Fibroblast of the aortic adventitia (primary cell): ENCODE measurements around the gene OR52E6. TPM values are rescaled to one million over a fixed set of nuclear protein-coding genes. Genes with fewer than 3 reads are reported as not detected.

Experiments used
- DNase-seq: peaks from one replicate; pipeline ENCODE4 v3.0.0-alpha.2; 2010; ENCODE audit warnings: low read depth
- H3K4me3 ChIP-seq: 2 replicates; pipeline ENCODE4 v1.5.1; 2011; ENCODE audit warnings: low read depth, mild to moderate bottlenecking, control low read depth, low read length, moderate library complexity
- CTCF ChIP-seq: IDR thresholded peaks from 2 replicates; pipeline ENCODE4 v1.5.1; 2011; ENCODE audit warnings: mild to moderate bottlenecking, low read length, control low read depth, inconsistent platforms; ENCODE audit not compliant: insufficient read depth
- total RNA-seq: library from RNA; depleted of rRNA; stranded (reverse); fragments of >200 nt; gene quantifications from 2 replicates; pipeline ENCODE4 v1.2.3, GENCODE V29; 2012; ENCODE audit warnings: low replicate concordance

Gene OR52E6
- total RNA-seq, 1 donor, result not detected

DNA sequence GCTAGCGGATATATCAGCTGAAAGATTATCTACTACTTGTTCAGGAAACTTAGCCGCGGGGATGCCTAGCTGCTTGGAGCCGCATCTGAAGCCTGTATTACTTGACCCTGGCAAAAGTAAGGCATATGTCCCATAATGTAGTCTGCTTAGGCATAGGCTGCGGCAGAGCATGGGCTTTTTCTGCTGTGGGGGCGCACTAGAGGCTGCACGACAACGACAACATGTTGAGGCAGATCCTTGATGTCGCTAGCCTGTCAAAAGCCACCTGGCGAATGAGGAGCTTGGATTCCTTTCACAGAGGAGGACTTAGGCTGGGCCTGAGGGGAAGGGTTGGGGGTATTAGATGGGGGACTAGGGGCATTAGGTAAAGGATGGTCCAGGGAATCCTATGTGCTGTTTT lies 34.1 kb downstream of the OR52E6 start:
- H3K4me3 ChIP-seq, result no peak overlapping the region
- DNase-seq, result no peak
- no peak for TF ChIP-seq CTCF

DNA sequence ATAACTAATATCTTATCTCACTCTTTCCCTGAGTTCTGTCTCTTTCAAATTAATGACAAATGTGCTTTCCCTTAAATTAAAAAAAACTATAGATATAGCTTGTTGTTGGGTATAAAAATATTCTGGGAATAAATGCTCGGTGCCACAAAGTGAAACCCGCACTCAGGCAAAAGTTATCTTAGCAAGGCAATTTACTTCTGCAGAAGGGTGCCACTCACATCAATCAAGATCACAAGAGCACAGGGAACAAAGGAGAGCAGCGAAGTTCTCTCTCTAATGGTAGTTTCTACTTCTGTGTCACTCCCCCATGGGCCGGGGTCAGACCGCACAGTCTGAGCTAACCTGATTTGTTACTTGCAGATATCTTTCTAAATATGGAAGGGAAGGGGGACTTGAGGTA lies 37.7 kb downstream of the OR52E6 start:
- no peak overlapping the region for H3K4me3 ChIP-seq
- no peak for DNase-seq
- TF ChIP-seq CTCF, result no peak

- no peak overlapping the region for H3K4me3 ChIP-seq
- no peak for TF ChIP-seq CTCF
- DNase-seq, result no peak
These were observed 45.2 kb downstream of the OR52E6 start for GRCh38 chr11:5796541-5796940.

GRCh38 chr11:5791165-5791564 lies 50.5 kb downstream of the OR52E6 start, which contains the start of gene OR52N1:
OR52N1 (minus strand) TSS chr11:5791265; CDS start chr11:5788816, 2,449 bp downstream.
- no peak for TF ChIP-seq CTCF
- no peak for DNase-seq
- no peak within 1 kb of the TSS for H3K4me3 ChIP-seq

Other genes starting within 250 kb of the OR52E6 start
- 4.7 and 5.3 TPM in 2 replicates for gene TRIM6, start 245.3 kb downstream of the OR52E6 start, total RNA-seq
- gene TRIM34, start 216.9 kb downstream of the OR52E6 start, total RNA-seq, result 15.5 and 41.0 TPM in 2 replicates
- gene TRIM5, start 156.8 kb downstream of the OR52E6 start, total RNA-seq, result 32.5 and 38.5 TPM in 2 replicates
- 73.8 and 93.1 TPM in 2 replicates for gene TRIM22, start 152.1 kb downstream of the OR52E6 start, total RNA-seq
- gene OR56B1, start 105.4 kb downstream of the OR52E6 start, total RNA-seq, result not detected in 2 replicates
- gene OR52N4, start 87.7 kb downstream of the OR52E6 start, total RNA-seq, result not detected in 2 replicates
- under 0.01 TPM in 1 of 2 replicates, not detected in the other for gene OR52N5, start 58.5 kb downstream of the OR52E6 start, total RNA-seq
- not detected in 2 replicates for gene OR52N1, start 50.6 kb downstream of the OR52E6 start, total RNA-seq
- not detected in 2 replicates for gene OR52N2, start 33.0 kb downstream of the OR52E6 start, total RNA-seq
- gene OR52E8, start 15.8 kb upstream of the OR52E6 start, total RNA-seq, result not detected in 2 replicates
- not detected in 2 replicates for gene OR52E4, start 38.7 kb upstream of the OR52E6 start, total RNA-seq
- gene OR52E5, start 51.3 kb upstream of the OR52E6 start, total RNA-seq, result not detected in 2 replicates
- not detected in 2 replicates for gene OR56A3, start 100.4 kb upstream of the OR52E6 start, total RNA-seq
- not detected in 2 replicates for gene OR56A5, start 126.6 kb upstream of the OR52E6 start, total RNA-seq
- not detected in 2 replicates for gene OR52L1, start 145.1 kb upstream of the OR52E6 start, total RNA-seq
- gene OR56A4, start 165.0 kb upstream of the OR52E6 start, total RNA-seq, result not detected in 2 replicates
- under 0.01 TPM in 1 of 2 replicates, not detected in the other for gene OR56A1, start 188.9 kb upstream of the OR52E6 start, total RNA-seq